Measurements from ENCODE around the gene EPHA10.

Gene EPHA10

DNA sequence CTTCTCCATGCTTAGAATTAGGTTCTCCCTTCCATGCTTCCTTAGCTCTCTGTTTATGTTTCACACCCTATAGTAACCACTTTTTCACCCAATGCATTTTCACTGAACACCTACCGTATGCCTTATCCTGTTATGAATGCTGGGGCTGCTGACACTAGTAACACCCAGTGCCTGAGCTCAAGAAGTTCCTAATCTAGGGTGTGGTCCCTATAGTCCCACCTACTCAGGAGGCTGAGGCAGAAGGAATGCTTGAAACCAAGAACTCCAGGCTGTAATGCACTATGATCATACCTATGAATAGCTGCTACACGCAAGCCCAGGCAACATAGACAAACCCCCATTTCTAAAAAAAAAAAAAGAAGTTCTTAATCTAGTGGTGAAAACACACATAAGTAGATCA lies 5.5 kb downstream of the EPHA10 start:
- TF ChIP-seq, protein P1, sequence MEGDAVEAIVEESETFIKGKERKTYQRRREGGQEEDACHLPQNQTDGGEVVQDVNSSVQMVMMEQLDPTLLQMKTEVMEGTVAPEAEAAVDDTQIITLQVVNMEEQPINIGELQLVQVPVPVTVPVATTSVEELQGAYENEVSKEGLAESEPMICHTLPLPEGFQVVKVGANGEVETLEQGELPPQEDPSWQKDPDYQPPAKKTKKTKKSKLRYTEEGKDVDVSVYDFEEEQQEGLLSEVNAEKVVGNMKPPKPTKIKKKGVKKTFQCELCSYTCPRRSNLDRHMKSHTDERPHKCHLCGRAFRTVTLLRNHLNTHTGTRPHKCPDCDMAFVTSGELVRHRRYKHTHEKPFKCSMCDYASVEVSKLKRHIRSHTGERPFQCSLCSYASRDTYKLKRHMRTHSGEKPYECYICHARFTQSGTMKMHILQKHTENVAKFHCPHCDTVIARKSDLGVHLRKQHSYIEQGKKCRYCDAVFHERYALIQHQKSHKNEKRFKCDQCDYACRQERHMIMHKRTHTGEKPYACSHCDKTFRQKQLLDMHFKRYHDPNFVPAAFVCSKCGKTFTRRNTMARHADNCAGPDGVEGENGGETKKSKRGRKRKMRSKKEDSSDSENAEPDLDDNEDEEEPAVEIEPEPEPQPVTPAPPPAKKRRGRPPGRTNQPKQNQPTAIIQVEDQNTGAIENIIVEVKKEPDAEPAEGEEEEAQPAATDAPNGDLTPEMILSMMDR (IDR thresholded peaks at IDR 0.05; ENCODE audit: control insufficient read depth, insufficient read depth, low read depth, low read length, missing control alignments) = no peak
- H3K4me3 ChIP-seq (ENCODE audit: control insufficient read depth, low read depth, low read length) = no peak overlapping the region
- DNase-seq (ENCODE audit: low read depth) = no peak

DNA sequence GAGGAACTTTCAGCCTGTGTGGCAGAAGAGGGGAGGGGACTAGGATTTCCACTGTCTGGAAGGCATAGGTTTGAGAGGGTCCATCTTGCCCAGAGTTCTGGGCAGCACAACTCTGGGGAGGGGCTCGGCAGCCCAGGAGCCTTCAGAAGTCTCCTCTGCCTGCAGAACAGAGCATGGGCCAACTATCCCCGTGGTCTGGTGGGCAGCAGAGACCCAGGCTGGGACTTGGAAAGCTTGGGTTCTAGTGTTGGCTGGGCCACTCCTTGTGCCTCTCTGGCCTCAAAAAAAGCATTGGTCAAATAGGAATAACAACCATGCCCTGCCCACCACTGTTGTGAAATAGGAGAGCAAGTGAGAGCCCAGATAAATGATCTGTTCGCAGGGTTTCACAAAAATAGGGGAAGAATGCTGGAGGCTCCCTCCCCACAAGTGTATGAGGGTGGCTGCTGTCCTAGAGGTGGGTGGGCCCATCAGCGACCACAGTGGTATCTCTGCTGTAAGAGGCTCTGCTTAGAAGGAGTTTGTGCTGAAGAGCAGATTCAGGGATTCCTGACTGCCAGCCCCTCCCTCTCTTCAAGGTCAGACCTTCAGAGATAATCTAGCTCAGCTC lies 8.9 kb downstream of the EPHA10 start:
- DNase-seq (ENCODE audit: low read depth) = no peak
- TF ChIP-seq, protein P1 (IDR thresholded peaks at IDR 0.05; ENCODE audit: control insufficient read depth, insufficient read depth, low read depth, low read length, missing control alignments) = no peak
- H3K4me3 ChIP-seq (ENCODE audit: control insufficient read depth, low read depth, low read length) = no peak overlapping the region

DNA sequence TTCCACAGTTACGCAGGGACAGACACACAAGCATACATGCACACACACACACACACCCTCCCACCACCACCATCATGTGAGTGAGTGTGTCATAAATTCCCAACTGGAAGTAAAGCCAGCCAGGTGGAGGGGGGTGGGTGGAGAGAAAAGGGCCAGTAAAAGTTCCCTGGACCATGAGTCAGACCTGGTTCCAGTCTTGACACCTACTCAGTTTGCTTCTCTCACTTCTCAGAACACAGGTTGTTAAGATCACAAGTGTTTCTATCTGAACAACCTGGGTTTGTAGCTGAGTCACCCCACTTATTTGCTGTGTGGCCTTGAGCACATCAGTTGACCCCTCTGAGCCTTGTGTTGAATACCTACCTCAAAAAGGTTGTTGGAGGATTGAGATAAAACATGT lies 9.6 kb downstream of the EPHA10 start:
- no peak overlapping the region for H3K4me3 ChIP-seq (ENCODE audit: control insufficient read depth, low read depth, low read length)
- no peak for DNase-seq (ENCODE audit: low read depth)
- TF ChIP-seq, protein P1 (IDR thresholded peaks at IDR 0.05; ENCODE audit: control insufficient read depth, insufficient read depth, low read depth, low read length, missing control alignments) = no peak

DNA sequence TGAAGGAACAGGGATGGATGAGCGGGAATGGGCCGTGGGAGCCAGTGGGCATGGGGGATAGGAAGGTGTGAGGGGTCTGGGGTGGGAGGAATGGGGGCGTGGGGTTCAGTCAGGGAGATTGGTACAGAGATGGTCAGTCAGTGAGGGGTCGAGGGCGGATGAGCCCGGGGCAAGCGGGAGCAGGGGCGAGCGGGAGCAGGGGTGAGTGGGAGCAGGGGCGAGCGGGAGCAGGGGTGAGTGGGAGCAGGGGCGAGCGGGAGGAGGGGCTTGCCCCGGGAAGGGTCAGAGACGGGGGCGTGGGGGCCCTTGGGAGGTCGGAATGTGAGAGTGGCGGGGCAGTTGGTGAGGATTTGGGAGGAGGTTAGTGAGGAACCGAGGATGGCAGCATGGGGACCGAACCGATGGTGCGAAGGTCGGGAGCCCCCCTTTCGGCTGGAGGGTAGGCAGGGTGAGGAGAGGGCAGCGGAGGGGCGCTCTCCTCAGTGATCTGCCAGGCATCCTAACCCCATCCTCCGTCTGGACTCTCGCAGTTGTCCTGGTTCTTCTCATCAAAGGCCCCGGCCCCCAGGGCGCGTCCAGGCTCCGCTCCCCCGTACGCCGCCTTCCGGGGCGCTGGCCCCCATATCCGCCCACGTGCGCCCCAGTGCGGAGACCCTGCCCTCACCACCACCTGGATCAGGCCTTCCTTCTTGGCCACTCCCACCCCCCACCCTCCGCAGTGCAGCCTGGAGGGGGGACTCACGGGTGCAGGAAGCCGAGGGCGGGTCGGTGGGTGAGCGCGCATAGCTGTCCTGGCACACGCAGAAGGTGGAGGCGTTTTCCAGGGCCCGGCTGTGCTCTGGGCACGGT lies 11.2 kb downstream of the EPHA10 start:
- no peak overlapping the region for H3K4me3 ChIP-seq (ENCODE audit: control insufficient read depth, low read depth, low read length)
- DNase-seq (ENCODE audit: low read depth) = no peak
- TF ChIP-seq, protein P1 (IDR thresholded peaks at IDR 0.05; ENCODE audit: control insufficient read depth, insufficient read depth, low read depth, low read length, missing control alignments) = no peak

DNA sequence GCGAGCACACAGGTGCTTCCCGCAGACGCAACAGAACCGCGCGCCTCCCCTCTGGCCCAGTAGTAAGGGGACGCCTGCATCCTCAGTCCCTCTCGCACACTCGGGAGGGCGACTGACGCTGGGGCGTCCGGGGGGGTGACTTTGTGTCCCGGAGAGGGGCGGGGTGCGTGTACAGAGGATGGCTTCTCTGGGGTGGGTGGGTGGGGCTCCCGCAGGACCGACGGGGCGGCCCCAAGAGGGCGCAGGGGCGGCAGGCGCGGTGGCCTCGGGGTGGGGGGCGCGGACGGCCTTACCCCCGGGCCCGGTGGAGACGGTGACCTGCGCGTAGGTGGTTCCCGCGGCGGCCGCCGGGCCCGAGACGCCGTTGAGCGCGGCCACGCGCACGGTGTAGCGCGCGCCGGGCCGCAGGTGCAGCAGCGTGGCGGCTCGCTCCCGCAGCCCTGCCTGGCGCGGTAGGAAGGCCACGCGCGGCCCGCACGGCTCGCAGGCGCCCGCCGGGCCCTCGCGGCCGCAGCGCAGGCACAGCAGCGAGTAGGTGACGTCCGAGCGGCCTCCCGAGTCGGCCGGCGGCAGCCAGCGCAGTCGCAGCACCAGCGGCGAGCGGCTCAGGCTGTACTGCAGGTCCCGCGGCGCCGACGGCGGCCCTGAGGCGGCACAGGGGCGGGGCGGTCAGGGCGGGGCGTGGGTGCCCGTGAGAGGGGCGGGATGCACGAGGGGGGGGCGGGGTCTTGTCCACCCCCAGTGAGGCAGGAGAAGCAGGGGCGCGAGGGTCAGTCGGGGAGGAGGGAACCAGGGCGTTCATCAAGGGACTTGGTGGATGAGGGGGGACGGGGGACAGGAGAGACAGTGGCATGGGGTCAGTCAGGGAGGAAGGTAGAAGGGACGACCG lies 12.1 kb downstream of the EPHA10 start:
- H3K4me3 ChIP-seq (ENCODE audit: control insufficient read depth, low read depth, low read length) = no peak overlapping the region
- TF ChIP-seq, protein P1 (IDR thresholded peaks at IDR 0.05; ENCODE audit: control insufficient read depth, insufficient read depth, low read depth, low read length, missing control alignments) = no peak
- DNase-seq (ENCODE audit: low read depth) = no peak

DNA sequence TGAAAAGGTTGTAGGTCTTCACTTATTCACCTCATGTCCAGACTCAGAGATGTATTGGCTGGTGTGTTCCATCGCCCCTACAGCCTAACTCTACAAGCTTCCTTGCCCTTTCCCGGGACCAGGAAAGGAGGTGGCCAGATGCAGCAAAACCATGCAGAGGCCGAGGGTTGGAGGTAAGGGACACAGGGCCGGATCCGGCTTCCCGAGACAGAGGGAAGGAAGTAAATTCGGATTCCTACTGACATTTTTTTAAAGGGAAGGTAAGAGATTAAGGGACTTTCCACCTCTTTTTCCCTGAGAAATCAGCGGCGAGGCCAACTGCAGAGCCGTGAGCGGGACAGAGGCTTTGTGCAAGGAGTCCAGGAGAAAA lies 12.7 kb downstream of the EPHA10 start:
- DNase-seq (ENCODE audit: low read depth) = no peak
- TF ChIP-seq, protein P1 (IDR thresholded peaks at IDR 0.05; ENCODE audit: control insufficient read depth, insufficient read depth, low read depth, low read length, missing control alignments) = no peak
- H3K4me3 ChIP-seq (ENCODE audit: control insufficient read depth, low read depth, low read length) = no peak overlapping the region
